ENCODE measurements around the gene PTGES. TPM values are rescaled to one million over a fixed set of nuclear protein-coding genes. Genes with fewer than 3 reads are reported as not detected.

Gene PTGES
- total and polyA plus RNA-seq, 9 of the 15 experiments (the other 6 are each of a cell fraction or from before 2014, with no cell fraction given) = 0.13 TPM; not detected in 8

GRCh38 chr9:129737479-129738274 is 15.2 kb downstream of the PTGES start (continued):
- TF ChIP-seq MNT (conservative IDR thresholded peaks at IDR 0.05) (no peak), HINFP (tag; conservative IDR thresholded peaks at IDR 0.05; ENCODE audit: low read depth) (no peak), ATF6 (CRISPR knock-in tag; IDR thresholded peaks at IDR 0.05) (no peak), ZNF717 (CRISPR knock-in tag; IDR thresholded peaks at IDR 0.05) (no peak), ZNF41 (CRISPR knock-in tag; conservative IDR thresholded peaks at IDR 0.05) (0 out of 2 replicates have a peak, but pooled peaks have one; percentile 6), GABPA (tag; conservative IDR thresholded peaks at IDR 0.05; ENCODE audit: low read depth) (no peak), ZFP91 (CRISPR knock-in tag; IDR thresholded peaks at IDR 0.05) (peak; percentile 60; the same call in 1 of the 2 replicates), FOXP4 (CRISPR knock-in tag; IDR thresholded peaks at IDR 0.05; ENCODE audit: borderline replicate concordance) (no peak), MCM5 (IDR thresholded peaks at IDR 0.05; ENCODE audit: low read depth) (no peak), SP1 (CRISPR knock-in tag; IDR thresholded peaks at IDR 0.05) (peak; percentile 72), POLR2AphosphoS5 (IDR thresholded peaks at IDR 0.05; ENCODE audit: control insufficient read depth, insufficient read depth, low read depth, low read length) (peak; percentile 68), SMARCC2 (IDR thresholded peaks at IDR 0.05; ENCODE audit: low read depth) (peak; percentile 21; the same call in 1 of the 2 replicates), FOXJ3 (CRISPR knock-in tag; IDR thresholded peaks at IDR 0.05) (no peak), ZNF551 (CRISPR knock-in tag; IDR thresholded peaks at IDR 0.05) (no peak)
- TF ChIP-seq, protein P1, sequence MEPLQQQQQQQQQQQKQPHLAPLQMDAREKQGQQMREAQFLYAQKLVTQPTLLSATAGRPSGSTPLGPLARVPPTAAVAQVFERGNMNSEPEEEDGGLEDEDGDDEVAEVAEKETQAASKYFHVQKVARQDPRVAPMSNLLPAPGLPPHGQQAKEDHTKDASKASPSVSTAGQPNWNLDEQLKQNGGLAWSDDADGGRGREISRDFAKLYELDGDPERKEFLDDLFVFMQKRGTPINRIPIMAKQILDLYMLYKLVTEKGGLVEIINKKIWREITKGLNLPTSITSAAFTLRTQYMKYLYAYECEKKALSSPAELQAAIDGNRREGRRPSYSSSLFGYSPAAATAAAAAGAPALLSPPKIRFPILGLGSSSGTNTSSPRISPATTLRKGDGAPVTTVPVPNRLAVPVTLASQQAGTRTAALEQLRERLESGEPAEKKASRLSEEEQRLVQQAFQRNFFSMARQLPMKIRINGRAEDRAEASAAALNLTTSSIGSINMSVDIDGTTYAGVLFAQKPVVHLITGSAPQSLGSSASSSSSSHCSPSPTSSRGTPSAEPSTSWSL (CRISPR knock-in tag; IDR thresholded peaks at IDR 0.05; ENCODE audit: borderline replicate concordance) = no peak
